ENCODE results near the gene MCU. TPM values are rescaled to one million over a fixed set of nuclear protein-coding genes. Genes with fewer than 3 reads are reported as not detected.

The MCU gene
- total RNA-seq, 1 donor from 2014 or later, result 63.8 TPM

- Mint-ChIP-seq H3K36me3 (ENCODE audit: insufficient read depth) (peaks cover 14% of the 10 kb centered on the region), H3K4me3 (ENCODE audit: low read depth) (no peak overlapping the region), H3K4me1 (ENCODE audit: low read depth) (no peaks in the 10 kb centered on the region), H3K27me3 (no peaks in the 10 kb centered on the region), H3K9me3 (ENCODE audit: low read depth) (no peaks in the 10 kb centered on the region), H3K27ac (no peak overlapping the region)
- TF ChIP-seq, protein P1, sequence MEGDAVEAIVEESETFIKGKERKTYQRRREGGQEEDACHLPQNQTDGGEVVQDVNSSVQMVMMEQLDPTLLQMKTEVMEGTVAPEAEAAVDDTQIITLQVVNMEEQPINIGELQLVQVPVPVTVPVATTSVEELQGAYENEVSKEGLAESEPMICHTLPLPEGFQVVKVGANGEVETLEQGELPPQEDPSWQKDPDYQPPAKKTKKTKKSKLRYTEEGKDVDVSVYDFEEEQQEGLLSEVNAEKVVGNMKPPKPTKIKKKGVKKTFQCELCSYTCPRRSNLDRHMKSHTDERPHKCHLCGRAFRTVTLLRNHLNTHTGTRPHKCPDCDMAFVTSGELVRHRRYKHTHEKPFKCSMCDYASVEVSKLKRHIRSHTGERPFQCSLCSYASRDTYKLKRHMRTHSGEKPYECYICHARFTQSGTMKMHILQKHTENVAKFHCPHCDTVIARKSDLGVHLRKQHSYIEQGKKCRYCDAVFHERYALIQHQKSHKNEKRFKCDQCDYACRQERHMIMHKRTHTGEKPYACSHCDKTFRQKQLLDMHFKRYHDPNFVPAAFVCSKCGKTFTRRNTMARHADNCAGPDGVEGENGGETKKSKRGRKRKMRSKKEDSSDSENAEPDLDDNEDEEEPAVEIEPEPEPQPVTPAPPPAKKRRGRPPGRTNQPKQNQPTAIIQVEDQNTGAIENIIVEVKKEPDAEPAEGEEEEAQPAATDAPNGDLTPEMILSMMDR (IDR thresholded peaks at IDR 0.05; ENCODE audit: unreplicated experiment), result no peak
- DNase-seq (ENCODE audit: low spot score, unreplicated experiment), result no peak
Measured at GRCh38 chr10:72935361-72935760, 243.4 kb downstream of the MCU start.

Small RNA genes lying within 50 kb of the gene (microRNA-seq; reads per million reads assigned to microRNA genes)
- gene MIR4676 (ENCODE audit: borderline number of aligned reads, unreplicated experiment), result 1.8 reads per million

Other genes starting within 250 kb of the MCU start
- 60.4 and 63.3 TPM in 2 replicates for gene MICU1, start 66.1 kb upstream of the MCU start, total RNA-seq
- 1.1 TPM in 2 replicates for gene OIT3, start 201.6 kb downstream of the MCU start, total RNA-seq